Upper lobe of right lung (tissue), 1 donor: Measurements from ENCODE around the gene CERS2. TPM values are rescaled to one million over a fixed set of nuclear protein-coding genes. Genes with fewer than 3 reads are reported as not detected.

Experiments
- ATAC-seq: fragments of 200-7000 bp; cut with Tn5 transposase; one replicate; pipeline ENCODE4 v1.9.1; 2020; ENCODE audit warnings: mild to moderate bottlenecking, moderate library complexity
- DNase-seq: peaks from one replicate; pipeline ENCODE4 v3.0.0-alpha.2; 2020
- H3K27ac ChIP-seq: fragments of 200-600 bp; one replicate; pipeline ENCODE4 v1.8.0; 2022
- H3K27me3 ChIP-seq: fragments of 200-600 bp; one replicate; pipeline ENCODE4 v1.8.0; 2022; ENCODE audit warnings: mild to moderate bottlenecking
- H3K36me3 ChIP-seq: fragments of 200-600 bp; one replicate; pipeline ENCODE4 v1.8.0; 2022
- H3K4me1 ChIP-seq: fragments of 200-600 bp; one replicate; pipeline ENCODE4 v1.8.0; 2022
- H3K4me3 ChIP-seq: fragments of 200-600 bp; one replicate; pipeline ENCODE4 v1.8.0; 2022; ENCODE audit warnings: mild to moderate bottlenecking
- H3K9me3 ChIP-seq: fragments of 200-600 bp; one replicate; pipeline ENCODE4 v1.8.0; 2022
- CTCF ChIP-seq: fragments of 200-600 bp; IDR thresholded peaks from one replicate; pipeline ENCODE4 v1.8.0; 2022; ENCODE audit warnings: antibody characterized with exemption
- intact Hi-C: fragments of 100-400 bp; cut with DNase I; formaldehyde crosslinking; loops from one replicate; pipeline ENCODE4 v1.11.0; 2022
- total RNA-seq: library from RNA; stranded (reverse); fragmentation: NEBNext Ultra II Directional; extraction: Animal tissue kit (Norgen Biotek cat#: 25700); gene quantifications from one replicate; pipeline ENCODE4 v1.2.1, GENCODE V29; 2021
- donor health status: DM: no; HTN: yes; CAD: no; lungs with severe emphysema.

The CERS2 gene
- total RNA-seq, 1 donor from 2014 or later, result 354 TPM

- Histone ChIP-seq H3K4me1 (peaks cover 73% of the 10 kb centered on the region), H3K27me3 (no peaks in the 10 kb centered on the region), H3K36me3 (peaks cover 9% of the 10 kb centered on the region), H3K9me3 (no peaks in the 10 kb centered on the region), H3K4me3 (peak within 1 kb of the TSS; percentile 72), H3K27ac (peak within 1 kb of the TSS; percentile 96)
- TF ChIP-seq CTCF, result peak; percentile 56
- ATAC-seq (peak; percentile 74), DNase-seq (peak; percentile 79)
- intact Hi-C loops, result no loop called here
These were observed 31.9 kb upstream of the CERS2 start, which contains the start of gene MINDY1 for GRCh38 chr1:151006327-151007052. Gene MINDY1, minus strand, starts transcription at chr1:151006902. Its CDS starts 4,285 bp downstream, at chr1:151002617.

- Histone ChIP-seq H3K27ac (peak overlapping the region; percentile 96), H3K4me1 (peaks cover 67% of the 10 kb centered on the region), H3K36me3 (peaks cover 15% of the 10 kb centered on the region), H3K4me3 (peak overlapping the region; percentile 72), H3K9me3 (no peaks in the 10 kb centered on the region), H3K27me3 (no peaks in the 10 kb centered on the region)
- intact Hi-C loops, result no loop called here
- ATAC-seq, result no peak
- DNase-seq, result no peak
- TF ChIP-seq CTCF, result no peak
These were observed 31.2 kb upstream of the CERS2 start for GRCh38 chr1:151005729-151006319.

- peak overlapping the region; percentile 72 for H3K4me3 ChIP-seq
- H3K36me3 ChIP-seq, result peaks cover 39% of the 10 kb centered on the region
- intact Hi-C loops, result no loop called here
- no peaks in the 10 kb centered on the region for H3K27me3 ChIP-seq
- no peak for TF ChIP-seq CTCF
- DNase-seq (no peak), ATAC-seq (no peak)
- H3K4me1 ChIP-seq, result peaks cover 56% of the 10 kb centered on the region
- peak overlapping the region; percentile 47 for H3K27ac ChIP-seq
- H3K9me3 ChIP-seq, result no peaks in the 10 kb centered on the region
These were observed 28.5 kb upstream of the CERS2 start for GRCh38 chr1:151003180-151003579.

- intact Hi-C loops, result no loop called here
- no peak for DNase-seq
- ATAC-seq, result no peak
- TF ChIP-seq CTCF, result no peak
- Histone ChIP-seq H3K36me3 (peaks cover 45% of the 10 kb centered on the region), H3K27ac (peak overlapping the region; percentile 47), H3K4me3 (no peak overlapping the region), H3K4me1 (peaks cover 51% of the 10 kb centered on the region), H3K27me3 (no peaks in the 10 kb centered on the region), H3K9me3 (no peaks in the 10 kb centered on the region)
These were observed 28.0 kb upstream of the CERS2 start for GRCh38 chr1:151002611-151003010.

GRCh38 chr1:151002051-151002450 is 27.4 kb upstream of the CERS2 start:
- Histone ChIP-seq H3K36me3 (peaks cover 51% of the 10 kb centered on the region), H3K27me3 (no peaks in the 10 kb centered on the region), H3K4me3 (no peak overlapping the region), H3K4me1 (peaks cover 45% of the 10 kb centered on the region), H3K9me3 (no peaks in the 10 kb centered on the region), H3K27ac (peak overlapping the region; percentile 47)
- TF ChIP-seq CTCF, result no peak
- intact Hi-C loops, result no loop called here
- ATAC-seq (no peak), DNase-seq (no peak)
